SK-N-SH (cell line): ENCODE measurements around the gene DCDC1. TPM values are rescaled to one million over a fixed set of nuclear protein-coding genes. Genes with fewer than 3 reads are reported as not detected.

Experiments used
- CTCF ChIA-PET: fragments of 300-600, 350-600 bp; formaldehyde crosslinking; extraction: SDS; loops from one replicate; lab custom pipeline; 2021; lab: Yijun Ruan, JAX
- POLR2A ChIA-PET: fragments of 350-600 bp; sonication (Branson Sonifier 250); formaldehyde crosslinking; extraction: SDS; loops from one replicate; lab custom pipeline; 2020; ENCODE audit warnings: antibody characterized with exemption, inconsistent platforms; lab: Yijun Ruan, JAX
- DNase-seq: peaks from one replicate; pipeline ENCODE4 v3.0.0; 2012
- H2AFZ ChIP-seq: fragments of 200-600 bp; sonication (generic); 2 replicates; pipeline ENCODE4 v1.8.1; 2016; ENCODE audit warnings: antibody characterized with exemption, mild to moderate bottlenecking, low read depth
- H3F3A ChIP-seq: fragments of 200-600 bp; sonication (generic); replicated peaks from 2 replicates; pipeline ENCODE3; 2016; ENCODE audit warnings: antibody characterized with exemption, mild to moderate bottlenecking; ENCODE audit not compliant: insufficient read depth
- H3K27ac ChIP-seq, 2 experiments: fragments of 200-500 bp in 1 of 2; fragments of 200-600 bp in 1 of 2; sonication (Bioruptor generic) in 1 of 2; sonication (generic), shearing (Covaris generic) in 1 of 2; 2 replicates each; pipeline versions ENCODE4 v1.5.1 to v1.6.1; 2014 to 2016; ENCODE audit warnings: low read depth in 2 of 2, inconsistent platforms in 1 of 2, low read length in 1 of 2, mild to moderate bottlenecking in 1 of 2, mixed read lengths in 1 of 2
- H3K27me3 ChIP-seq: fragments of 200-600 bp; sonication (generic), shearing (Covaris generic); 2 replicates; pipeline ENCODE4 v1.6.1; 2016; ENCODE audit warnings: mixed run types; ENCODE audit not compliant: insufficient read depth
- H3K36me3 ChIP-seq, 2 experiments: fragments of 200-500 bp in 1 of 2; fragments of 200-600 bp in 1 of 2; sonication (Bioruptor generic) in 1 of 2; sonication (generic) in 1 of 2; replicated peaks in 1 of 2; 2 replicates each; pipeline versions ENCODE3 to v1.5.1; 2014 to 2016; ENCODE audit warnings: low read length in 1 of 2, mild to moderate bottlenecking in 1 of 2; ENCODE audit not compliant: insufficient read depth in 2 of 2, control insufficient read depth in 1 of 2
- H3K4me1 ChIP-seq, 2 experiments: fragments of 200-500 bp in 1 of 2; fragments of 200-600 bp in 1 of 2; sonication (Bioruptor generic) in 1 of 2; sonication (generic), shearing (Covaris generic) in 1 of 2; 2 replicates each; pipeline versions ENCODE4 v1.5.1 to v1.6.1; 2014 to 2016; ENCODE audit warnings: low read depth in 1 of 2, low read length in 1 of 2, mixed run types in 1 of 2; ENCODE audit not compliant: insufficient read depth in 2 of 2, control insufficient read depth in 1 of 2
- H3K4me2 ChIP-seq: fragments of 200-600 bp; sonication (generic), shearing (Covaris generic); 2 replicates; pipeline ENCODE4 v1.6.1; 2017; ENCODE audit warnings: mixed run types
- H3K4me3 ChIP-seq, 2 experiments: fragments of 200-500 bp in 1 of 2; fragments of 200-600 bp in 1 of 2; sonication (Bioruptor generic) in 1 of 2; sonication (generic), shearing (Covaris generic) in 1 of 2; 2 replicates each; pipeline versions ENCODE4 v1.5.1 to v1.8.1; 2014 to 2016; ENCODE audit warnings: low read depth in 2 of 2, inconsistent platforms in 1 of 2, low read length in 1 of 2, mild to moderate bottlenecking in 1 of 2, mixed read lengths in 1 of 2, moderate library complexity in 1 of 2
- H3K79me2 ChIP-seq: fragments of 200-600 bp; sonication (generic); 2 replicates; pipeline ENCODE4 v1.8.1; 2017; ENCODE audit warnings: mild to moderate bottlenecking; ENCODE audit not compliant: insufficient read depth
- H3K9ac ChIP-seq: fragments of 200-600 bp; sonication (generic); 2 replicates; pipeline ENCODE4 v1.6.1; 2017; ENCODE audit warnings: mixed run types
- H3K9me2 ChIP-seq: fragments of 200-600 bp; sonication (generic); 2 replicates; pipeline ENCODE4 v1.6.1; 2017; ENCODE audit warnings: mixed run types
- H3K9me3 ChIP-seq: fragments of 200-600 bp; sonication (generic); 2 replicates; pipeline ENCODE4 v1.6.1; 2017; ENCODE audit warnings: mixed run types, mild to moderate bottlenecking, moderate library complexity
- H4K20me1 ChIP-seq: fragments of 200-600 bp; sonication (generic); 2 replicates; pipeline ENCODE4 v1.6.1; 2017; ENCODE audit warnings: mild to moderate bottlenecking, mixed run types; ENCODE audit not compliant: insufficient read depth
- CHD2 ChIP-seq: fragments of 150-350 bp; IDR thresholded peaks from 2 replicates; pipeline ENCODE4 v1.6.1; 2018; ENCODE audit warnings: low read length; ENCODE audit not compliant: partially characterized antibody
- CTCF ChIP-seq: fragments of 200-600 bp; sonication (generic); IDR thresholded peaks from 2 replicates; pipeline ENCODE4 v1.6.1; 2017; ENCODE audit warnings: antibody characterized with exemption, mild to moderate bottlenecking, moderate library complexity
- EP300 ChIP-seq, 2 experiments: IDR thresholded peaks; 2 replicates each; pipeline versions ENCODE4 v1.4.0 to v1.6.1; 2012; ENCODE audit warnings: borderline replicate concordance in 1 of 2, low read depth in 1 of 2, low read length in 1 of 2
- EZH2phosphoT487 ChIP-seq: fragments of 200-600 bp; sonication (generic); IDR thresholded peaks from 2 replicates; pipeline ENCODE4 v1.6.1; 2017; ENCODE audit warnings: low read depth, mixed run types, mild to moderate bottlenecking, antibody characterized with exemption, moderate library complexity, borderline replicate concordance
- FOSL2 ChIP-seq: IDR thresholded peaks from 2 replicates; pipeline ENCODE4 v1.4.0; 2012; ENCODE audit warnings: low read depth, mild to moderate bottlenecking, moderate library complexity, borderline replicate concordance
- FOXM1 ChIP-seq: IDR thresholded peaks from 2 replicates; pipeline ENCODE4 v1.4.0; 2012; ENCODE audit warnings: low read depth, mild to moderate bottlenecking
- GABPA ChIP-seq: IDR thresholded peaks from 2 replicates; pipeline ENCODE4 v1.4.0; 2012; ENCODE audit warnings: low read depth, mild to moderate bottlenecking
- GATA2 ChIP-seq: sonication (generic); formaldehyde crosslinking; IDR thresholded peaks from 2 replicates; pipeline ENCODE4 v1.5.0; 2020; ENCODE audit warnings: mild to moderate bottlenecking, missing genetic modification reagents
- IRF3 ChIP-seq: fragments of 150-350 bp; IDR thresholded peaks from 2 replicates; pipeline ENCODE4 v1.6.1; 2016; ENCODE audit warnings: mild to moderate bottlenecking, low read depth, low read length
- MAX ChIP-seq: IDR thresholded peaks from 2 replicates; pipeline ENCODE4 v1.4.0; 2012; ENCODE audit warnings: low read depth
- MEF2A ChIP-seq: IDR thresholded peaks from 2 replicates; pipeline ENCODE4 v1.4.0; 2012; ENCODE audit warnings: low read depth, borderline replicate concordance
- MXI1 ChIP-seq: IDR thresholded peaks from 2 replicates; pipeline ENCODE4 v1.6.1; 2012; ENCODE audit warnings: mild to moderate bottlenecking, low read depth, low read length, improper control_type of control experiment
- NFIC ChIP-seq: IDR thresholded peaks from 2 replicates; pipeline ENCODE4 v1.4.0; 2012; ENCODE audit warnings: borderline replicate concordance
- NRF1 ChIP-seq: IDR thresholded peaks from 2 replicates; pipeline ENCODE4 v1.6.1; 2012; ENCODE audit warnings: low read depth, mild to moderate bottlenecking, low read length
- POLR2AphosphoS5 ChIP-seq: IDR thresholded peaks from 2 replicates; pipeline ENCODE4 v1.6.1; 2012; ENCODE audit warnings: low read depth, low read length
- RAD21 ChIP-seq: IDR thresholded peaks from 2 replicates; pipeline ENCODE4 v1.6.1; 2012; ENCODE audit warnings: mild to moderate bottlenecking, low read length
- RFX5 ChIP-seq: IDR thresholded peaks from 2 replicates; pipeline ENCODE4 v1.6.1; 2012; ENCODE audit warnings: mild to moderate bottlenecking, improper control_type of control experiment, low read length
- RXRA ChIP-seq: IDR thresholded peaks from 2 replicates; pipeline ENCODE4 v1.4.0; 2012; ENCODE audit warnings: low read depth, mild to moderate bottlenecking, borderline replicate concordance
- SIN3A ChIP-seq: IDR thresholded peaks from 2 replicates; pipeline ENCODE4 v1.6.1; 2012; ENCODE audit warnings: low read depth, mild to moderate bottlenecking, low read length, moderate library complexity, borderline replicate concordance
- SMC3 ChIP-seq: IDR thresholded peaks from 2 replicates; pipeline ENCODE4 v1.6.1; 2012; ENCODE audit warnings: low read depth, low read length, improper control_type of control experiment
- TAF1 ChIP-seq: IDR thresholded peaks from 2 replicates; pipeline ENCODE4 v1.6.1; 2012; ENCODE audit warnings: low read depth, mild to moderate bottlenecking, low read length, moderate library complexity, borderline replicate concordance
- TCF12 ChIP-seq: IDR thresholded peaks from 2 replicates; pipeline ENCODE4 v1.4.0; 2012
- TEAD4 ChIP-seq: IDR thresholded peaks from 2 replicates; pipeline ENCODE4 v1.4.0; 2012; ENCODE audit warnings: mild to moderate bottlenecking, borderline replicate concordance; ENCODE audit not compliant: insufficient read depth
- USF1 ChIP-seq: IDR thresholded peaks from 2 replicates; pipeline ENCODE4 v1.4.0; 2012; ENCODE audit warnings: low read depth, borderline replicate concordance
- YY1 ChIP-seq: IDR thresholded peaks from 2 replicates; pipeline ENCODE4 v1.4.0; 2012; ENCODE audit warnings: low read depth, mild to moderate bottlenecking
- ZBTB33 ChIP-seq: IDR thresholded peaks from 2 replicates; pipeline ENCODE4 v1.4.0; 2012; ENCODE audit warnings: low read depth, borderline replicate concordance
- WGBS: methylation state at CpG from one replicate; pipeline ENCODE4 v1.1.6; 2017; ENCODE audit warnings: low lambda C conversion rate; 5-methylcytosine and 5-hydroxymethylcytosine counted together
- polyA plus RNA-seq, 3 experiments: library from polyadenylated mRNA; depleted of rRNA; stranded (reverse); fragments of >200 nt; gene quantifications; 2 replicates each; pipeline ENCODE4 v1.2.3, GENCODE V29; 2012

DCDC1 gene
- polyA plus RNA-seq (2012; rRNA removed): 0.12 and 0.18 TPM in 2 replicates
- 0.04 and 0.08 TPM in 2 replicates for polyA plus RNA-seq (2012; cell fraction: cytosol; rRNA removed)
- polyA plus RNA-seq (2012; cell fraction: nucleus; rRNA removed): 0.12 and 0.23 TPM in 2 replicates

GRCh38 chr11:31369348-31370329, at the start of gene DCDC1, which contains the start of gene DNAJC24:
TSS of gene DCDC1 (minus strand) at chr11:31369739. CDS start at chr11:31328280, 41,459 bp downstream.
TSS of gene DNAJC24 (plus strand) at chr11:31369860. CDS start at chr11:31370749, 889 bp downstream.
- no peaks in the 10 kb centered on the region; the same call in 1 of the 2 replicates for H3K27me3 ChIP-seq
- peak within 1 kb of the TSS; percentile 78 for H3K9ac ChIP-seq
- H3K27ac ChIP-seq: peak within 1 kb of the TSS; percentile 60 to 90; a peak in 3 of 4 replicates
- peaks cover 31% of the 10 kb centered on the region for H3K79me2 ChIP-seq
- H3K9me3 ChIP-seq: no peaks in the 10 kb centered on the region
- no peaks in the 10 kb centered on the region for H4K20me1 ChIP-seq
- WGBS: 2% methylated on average over 52 of the region's 53 CpGs
- no peaks in the 10 kb centered on the region for H3K9me2 ChIP-seq
- peak; percentile 79 for DNase-seq
- H3F3A ChIP-seq: no peaks in the 10 kb centered on the region
- peak within 1 kb of the TSS; percentile 100 for H2AFZ ChIP-seq
- CTCF ChIA-PET: interaction anchor here (1.0 to 1.8 kb wide), 6 partner anchors 9 to 589 kb away, joined by 3 to 5 read pairs (median 4); no protein-coding TSS in a partner anchor
- H3K4me3 ChIP-seq: peak within 1 kb of the TSS; percentile 74 to 93
- POLR2A ChIA-PET: interaction anchor here (1.0 kb wide), 1 partner anchor 12 kb away, joined by 4 read pairs; no protein-coding TSS in a partner anchor
- peak within 1 kb of the TSS; percentile 87 for H3K4me2 ChIP-seq
- H3K36me3 ChIP-seq: peaks cover 5 to 7% of the 10 kb centered on the region in 2 experiments
- H3K4me1 ChIP-seq: peaks cover 5 to 6% of the 10 kb centered on the region in 2 experiments; a peak in 3 of 4 replicates
- TF ChIP-seq TEAD4: no peak
- 0 out of 2 replicates have a peak, but pooled peaks have one; percentile 49 for TF ChIP-seq YY1
- no peak for TF ChIP-seq CTCF
- peak; percentile 82; the same call in 1 of the 2 replicates for TF ChIP-seq SIN3A
- no peak for TF ChIP-seq RXRA
- no peak for TF ChIP-seq EZH2phosphoT487
- TF ChIP-seq ZBTB33: no peak
- TF ChIP-seq RAD21: no peak
- TF ChIP-seq POLR2AphosphoS5: peak; percentile 93
- no peak for TF ChIP-seq RFX5
- no peak for TF ChIP-seq GATA2 (CRISPR knock-in tag)
- TF ChIP-seq GABPA: peak; percentile 97
- no peak for TF ChIP-seq FOSL2
- peak; percentile 88 for TF ChIP-seq TAF1
- peak; percentile 80 for TF ChIP-seq MAX
- no peak for TF ChIP-seq NRF1
- no peak for TF ChIP-seq SMC3
- TF ChIP-seq MXI1: peak; percentile 92
- TF ChIP-seq EP300 (IDR thresholded peaks at IDR 0.05; ENCODE audit: borderline replicate concordance in 1 of 2, low read depth in 1 of 2, low read length in 1 of 2): no peak
- TF ChIP-seq FOXM1: no peak
- peak; percentile 91 for TF ChIP-seq CHD2
- no peak for TF ChIP-seq MEF2A
- TF ChIP-seq NFIC: no peak
- TF ChIP-seq IRF3: no peak
- TF ChIP-seq USF1: no peak
- 0 out of 2 replicates have a peak, but pooled peaks have one; percentile 16 for TF ChIP-seq TCF12
